ENCODE measurements around the gene NOC3L.

NOC3L gene

DNA sequence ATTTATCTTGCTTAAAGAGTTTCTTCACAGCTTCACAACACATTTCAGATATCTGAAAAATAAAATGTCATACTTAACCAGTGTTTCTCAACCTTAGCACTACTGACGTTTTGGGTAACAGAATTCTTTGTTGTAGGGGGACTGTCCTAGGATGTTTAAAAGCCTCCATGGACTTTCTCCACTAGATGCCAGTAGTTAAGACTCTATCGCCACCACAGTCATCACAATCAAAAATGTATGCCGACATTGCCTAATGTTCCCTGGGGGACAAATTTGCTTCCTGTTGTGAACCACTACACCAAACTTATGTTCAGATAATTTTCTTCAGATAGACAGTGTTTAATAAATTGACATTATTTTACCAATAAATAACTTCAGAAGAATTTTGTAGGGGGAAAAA, 13.4 kb downstream of the NOC3L start:
- Histone ChIP-seq H3K79me2 (ENCODE audit: insufficient read depth, low read length) (no peaks in the 10 kb centered on the region), H3K9me3 (ENCODE audit: insufficient read depth, low read length) (no peaks in the 10 kb centered on the region), H3K4me3 (ENCODE audit: insufficient read depth, low read length, poor library complexity, severe bottlenecking) (no peak overlapping the region), H3K27me3 (ENCODE audit: low read length) (no peaks in the 10 kb centered on the region), H3F3A (ENCODE audit: insufficient read depth) (peaks cover 7% of the 10 kb centered on the region; the same call in 1 of the 2 replicates), H3K9me2 (replicated peaks; ENCODE audit: insufficient read depth, low read length) (no peaks in the 10 kb centered on the region), H3K27ac (ENCODE audit: low read depth, low read length) (no peak overlapping the region), H4K20me1 (ENCODE audit: low read depth, low read length) (no peaks in the 10 kb centered on the region; the same call in 1 of the 2 replicates), H3K9ac (ENCODE audit: low read length) (no peak overlapping the region), H3K4me2 (ENCODE audit: low read depth, low read length, poor library complexity, severe bottlenecking) (no peak overlapping the region), H2AFZ (ENCODE audit: low read depth, low read length, severe bottlenecking) (no peak overlapping the region), H3K36me3 (ENCODE audit: low read length) (peaks cover 56% of the 10 kb centered on the region; the same call in 1 of the 2 replicates)
- TF ChIP-seq EZH2phosphoT487 (conservative IDR thresholded peaks at IDR 0.05; ENCODE audit: low read length): no peak
- TF ChIP-seq, protein P1, sequence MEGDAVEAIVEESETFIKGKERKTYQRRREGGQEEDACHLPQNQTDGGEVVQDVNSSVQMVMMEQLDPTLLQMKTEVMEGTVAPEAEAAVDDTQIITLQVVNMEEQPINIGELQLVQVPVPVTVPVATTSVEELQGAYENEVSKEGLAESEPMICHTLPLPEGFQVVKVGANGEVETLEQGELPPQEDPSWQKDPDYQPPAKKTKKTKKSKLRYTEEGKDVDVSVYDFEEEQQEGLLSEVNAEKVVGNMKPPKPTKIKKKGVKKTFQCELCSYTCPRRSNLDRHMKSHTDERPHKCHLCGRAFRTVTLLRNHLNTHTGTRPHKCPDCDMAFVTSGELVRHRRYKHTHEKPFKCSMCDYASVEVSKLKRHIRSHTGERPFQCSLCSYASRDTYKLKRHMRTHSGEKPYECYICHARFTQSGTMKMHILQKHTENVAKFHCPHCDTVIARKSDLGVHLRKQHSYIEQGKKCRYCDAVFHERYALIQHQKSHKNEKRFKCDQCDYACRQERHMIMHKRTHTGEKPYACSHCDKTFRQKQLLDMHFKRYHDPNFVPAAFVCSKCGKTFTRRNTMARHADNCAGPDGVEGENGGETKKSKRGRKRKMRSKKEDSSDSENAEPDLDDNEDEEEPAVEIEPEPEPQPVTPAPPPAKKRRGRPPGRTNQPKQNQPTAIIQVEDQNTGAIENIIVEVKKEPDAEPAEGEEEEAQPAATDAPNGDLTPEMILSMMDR (IDR thresholded peaks at IDR 0.05; ENCODE audit: insufficient read depth, low read length, poor library complexity, severe bottlenecking): no peak

DNA sequence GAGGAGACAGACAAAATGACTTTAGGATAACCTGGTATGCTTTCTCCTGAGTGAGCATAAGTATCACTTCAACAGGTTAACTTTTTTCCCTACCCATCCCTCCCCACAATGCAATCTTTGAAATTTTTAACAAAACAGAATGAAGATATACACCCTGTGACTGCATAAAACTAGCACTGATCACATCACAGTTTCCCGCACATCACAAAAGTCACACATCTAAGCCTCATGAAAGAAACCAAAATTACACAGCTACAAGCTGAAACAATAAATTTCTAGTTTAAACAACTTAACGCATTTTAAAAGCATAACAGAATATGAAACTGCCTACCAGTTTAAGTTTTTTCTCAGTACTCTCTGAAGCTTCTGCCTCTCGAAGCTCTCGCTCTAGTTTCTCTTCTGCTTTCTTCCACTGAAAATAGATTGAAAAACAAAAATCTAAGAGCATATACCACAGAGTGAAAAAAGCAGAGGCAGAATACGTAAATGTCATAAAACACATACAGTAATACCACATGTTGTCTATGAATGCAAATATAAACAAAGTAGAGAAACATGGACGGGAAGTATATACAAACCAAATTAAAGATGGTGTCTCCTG, 18.1 kb downstream of the NOC3L start:
- Histone ChIP-seq H3K79me2 (ENCODE audit: insufficient read depth, low read length) (peaks cover 3% of the 10 kb centered on the region; the same call in 1 of the 2 replicates), H3K9me3 (ENCODE audit: insufficient read depth, low read length) (no peaks in the 10 kb centered on the region), H3K36me3 (ENCODE audit: low read length) (peaks cover 66% of the 10 kb centered on the region; the same call in 1 of the 2 replicates), H4K20me1 (ENCODE audit: low read depth, low read length) (no peaks in the 10 kb centered on the region; the same call in 1 of the 2 replicates), H3K27me3 (ENCODE audit: low read length) (no peaks in the 10 kb centered on the region), H3K4me3 (ENCODE audit: insufficient read depth, low read length, poor library complexity, severe bottlenecking) (no peak overlapping the region), H3F3A (ENCODE audit: insufficient read depth) (peaks cover 7% of the 10 kb centered on the region; the same call in 1 of the 2 replicates), H2AFZ (ENCODE audit: low read depth, low read length, severe bottlenecking) (no peak overlapping the region), H3K27ac (ENCODE audit: low read depth, low read length) (peak overlapping the region; percentile 16), H3K9me2 (replicated peaks; ENCODE audit: insufficient read depth, low read length) (no peaks in the 10 kb centered on the region), H3K9ac (ENCODE audit: low read length) (no peak overlapping the region), H3K4me2 (ENCODE audit: low read depth, low read length, poor library complexity, severe bottlenecking) (peak overlapping the region; percentile 26)
- TF ChIP-seq, protein P1 (IDR thresholded peaks at IDR 0.05; ENCODE audit: insufficient read depth, low read length, poor library complexity, severe bottlenecking): no peak
- no peak for TF ChIP-seq EZH2phosphoT487 (conservative IDR thresholded peaks at IDR 0.05; ENCODE audit: low read length)

DNA sequence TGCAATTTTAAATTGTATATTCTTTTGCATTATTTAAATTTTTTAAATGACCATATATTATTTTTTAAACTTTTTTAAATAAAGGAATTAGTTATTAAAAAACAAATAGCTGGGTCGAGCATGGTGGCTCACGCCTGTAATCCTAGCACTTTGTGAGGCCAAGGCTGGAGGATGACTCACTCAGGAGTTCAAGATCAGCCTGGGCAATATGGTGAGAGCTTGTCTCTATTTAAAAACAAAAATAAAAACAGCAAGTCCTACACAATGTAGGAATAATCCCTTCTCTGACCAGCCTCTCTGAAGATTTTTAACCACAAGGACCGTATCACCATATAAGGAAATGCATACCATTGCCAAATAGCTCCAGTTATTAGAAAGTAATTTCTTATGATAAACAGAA, 19.6 kb downstream of the NOC3L start:
- Histone ChIP-seq H3K36me3 (ENCODE audit: low read length) (peaks cover 68% of the 10 kb centered on the region), H3K27ac (ENCODE audit: low read depth, low read length) (no peak overlapping the region), H3K9ac (ENCODE audit: low read length) (no peak overlapping the region), H3K9me3 (ENCODE audit: insufficient read depth, low read length) (no peaks in the 10 kb centered on the region), H4K20me1 (ENCODE audit: low read depth, low read length) (no peaks in the 10 kb centered on the region; the same call in 1 of the 2 replicates), H2AFZ (ENCODE audit: low read depth, low read length, severe bottlenecking) (no peak overlapping the region), H3K4me3 (ENCODE audit: insufficient read depth, low read length, poor library complexity, severe bottlenecking) (no peak overlapping the region), H3K27me3 (ENCODE audit: low read length) (no peaks in the 10 kb centered on the region), H3F3A (ENCODE audit: insufficient read depth) (peaks cover 4% of the 10 kb centered on the region; the same call in 1 of the 2 replicates), H3K79me2 (ENCODE audit: insufficient read depth, low read length) (peaks cover 3% of the 10 kb centered on the region; the same call in 1 of the 2 replicates), H3K4me2 (ENCODE audit: low read depth, low read length, poor library complexity, severe bottlenecking) (no peak overlapping the region), H3K9me2 (replicated peaks; ENCODE audit: insufficient read depth, low read length) (no peaks in the 10 kb centered on the region)
- TF ChIP-seq EZH2phosphoT487 (conservative IDR thresholded peaks at IDR 0.05; ENCODE audit: low read length): no peak
- TF ChIP-seq, protein P1 (IDR thresholded peaks at IDR 0.05; ENCODE audit: insufficient read depth, low read length, poor library complexity, severe bottlenecking): no peak

Data from SU-DHL-6 (cell line).